K562 (cell line): ENCODE results near the gene CYP4V2. TPM values are rescaled to one million over a fixed set of nuclear protein-coding genes. Genes with fewer than 3 reads are reported as not detected.

Experiments
- ELF2 ChIP-seq: fragments of 250-450 bp; sonication (Bioruptor Pico); IDR thresholded peaks from 2 replicates; pipeline ENCODE4 v1.5.0; 2021; ENCODE audit warnings: mild to moderate bottlenecking
- FUS ChIP-seq: fragments of 200-400 bp; formaldehyde crosslinking; optimal IDR thresholded peaks from 2 replicates; pipeline ENCODE3; 2017; ENCODE audit warnings: low read depth, low read length
- HMG20A ChIP-seq: fragments of 450-650 bp; formaldehyde crosslinking; conservative IDR thresholded peaks from 2 replicates; pipeline ENCODE4 v1.4.0; 2020; ENCODE audit warnings: mild to moderate bottlenecking, mixed read lengths
- JUND ChIP-seq, 2 experiments: IDR thresholded peaks; 2 replicates in 1 of 2; 3 replicates in 1 of 2; pipeline ENCODE4 v1.6.1; 2011; ENCODE audit warnings: borderline replicate concordance in 2 of 2, low read depth in 2 of 2, low read length in 2 of 2, improper control_type of control experiment in 1 of 2, missing biosample characterization in 1 of 2, missing genetic modification characterization in 1 of 2, missing genetic modification reagents in 1 of 2
- MXI1 ChIP-seq: IDR thresholded peaks from 2 replicates; pipeline ENCODE4 v1.6.1; 2011; ENCODE audit warnings: low read depth, mild to moderate bottlenecking, improper control_type of control experiment, low read length
- NFRKB ChIP-seq: fragments of 450-650 bp; IDR thresholded peaks from 2 replicates; pipeline ENCODE4 v1.6.1; 2016; ENCODE audit warnings: low read depth
- NR2C2 ChIP-seq, 2 experiments: fragments of 200-800 bp in 1 of 2; sonication (Bioruptor generic) in 1 of 2; sonication (generic) in 1 of 2; formaldehyde crosslinking in 1 of 2; IDR thresholded peaks; 2 replicates each; pipeline versions ENCODE4 v1.6.1 to v1.8.0; 2016 to 2022; ENCODE audit warnings: mild to moderate bottlenecking in 1 of 2, missing compliant biosample characterization in 1 of 2, missing genetic modification characterization in 1 of 2, missing genetic modification reagents in 1 of 2
- PRMT5 ChIP-seq: sonication (generic); formaldehyde crosslinking; IDR thresholded peaks from 2 replicates; pipeline ENCODE4 v1.5.0; 2020; ENCODE audit warnings: missing genetic modification reagents
- RBM14 ChIP-seq: fragments of 200-400 bp; formaldehyde crosslinking; IDR thresholded peaks from 2 replicates; pipeline ENCODE4 v1.6.1; 2018; ENCODE audit warnings: low read depth, mild to moderate bottlenecking, low read length, moderate library complexity, borderline replicate concordance; ENCODE audit not compliant: insufficient read depth
- SIN3B ChIP-seq: fragments of 450-650 bp; IDR thresholded peaks from 2 replicates; pipeline ENCODE4 v1.6.1; 2017; ENCODE audit warnings: low read depth, mild to moderate bottlenecking, moderate library complexity
- SRSF7 ChIP-seq: fragments of 200-400 bp; formaldehyde crosslinking; optimal IDR thresholded peaks from 2 replicates; pipeline ENCODE3; 2017; ENCODE audit warnings: mild to moderate bottlenecking, low read depth, low read length
- TAL1 ChIP-seq: fragments of 450-650 bp; IDR thresholded peaks from 2 replicates; pipeline ENCODE4 v1.6.1; 2016; ENCODE audit warnings: mild to moderate bottlenecking
- TSC22D4 ChIP-seq: fragments of 450-650 bp; IDR thresholded peaks from 2 replicates; pipeline ENCODE4 v1.6.1; 2016; ENCODE audit warnings: missing genetic modification characterization, missing biosample characterization, control low read depth
- ZEB2 ChIP-seq: fragments of 450-650 bp; IDR thresholded peaks from 2 replicates; pipeline ENCODE4 v1.6.1; 2016
- ZNF316 ChIP-seq: fragments of 450-650 bp; IDR thresholded peaks from 2 replicates; pipeline ENCODE4 v1.6.1; 2016
- ZNF695 ChIP-seq: fragments of 450-650 bp; formaldehyde crosslinking; IDR thresholded peaks from 2 replicates; pipeline ENCODE4 v1.4.0; 2020; ENCODE audit warnings: mild to moderate bottlenecking, moderate library complexity
- polyA plus RNA-seq, 8 experiments: library from polyadenylated mRNA; depleted of rRNA in 4 of 8; stranded (reverse) in 5 of 8; unstranded in 3 of 8; fragments of >200 nt; fragmentation: Nextera tagmentation in 2 of 8; fragmentation: Illumina TruSeq in 1 of 8; extraction: Ambion mirVana in 2 of 8; extraction: Trizol in 1 of 8; gene quantifications; 2 replicates each; pipeline versions ENCODE4 v1.2.1 to v1.2.3, GENCODE V29; 2011 to 2014; ENCODE audit warnings: inconsistent platforms in 1 of 8, missing spikeins in 1 of 8
- total RNA-seq, 7 experiments: library from RNA; depleted of rRNA in 6 of 7; stranded (reverse); fragments of >200 nt in 6 of 7; fragmentation: Illumina TruSeq in 2 of 7; extraction: Trizol in 2 of 7; gene quantifications; 2 replicates each; pipeline versions ENCODE4 v1.2.1 to v1.2.3, GENCODE V29; 2011 to 2021; ENCODE audit warnings: low replicate concordance in 1 of 7
- TF ChIP-seq, protein P1 (sequence below): fragments of 250-450 bp; sonication (Bioruptor Pico); IDR thresholded peaks from 2 replicates; pipeline ENCODE4 v1.4.0; 2020; ENCODE audit warnings: mild to moderate bottlenecking, moderate library complexity
- TF ChIP-seq, protein P2 (sequence below): sonication (generic); formaldehyde crosslinking; IDR thresholded peaks from 2 replicates; pipeline ENCODE4 v1.8.0; 2022; ENCODE audit warnings: missing genetic modification reagents, mild to moderate bottlenecking, moderate library complexity, borderline replicate concordance
- TF ChIP-seq, protein P3 (sequence below): fragments of 250-450 bp; sonication (Bioruptor Pico); IDR thresholded peaks from 2 replicates; pipeline ENCODE4 v1.5.0; 2020; ENCODE audit warnings: mild to moderate bottlenecking
- TF ChIP-seq, protein P4 (sequence below): sonication (generic); formaldehyde crosslinking; IDR thresholded peaks from 2 replicates; pipeline ENCODE4 v1.8.0; 2023; ENCODE audit warnings: mild to moderate bottlenecking, missing genetic modification reagents
- TF ChIP-seq, protein P5 (sequence below): sonication (generic); formaldehyde crosslinking; IDR thresholded peaks from 2 replicates; pipeline ENCODE4 v1.8.0; 2022; ENCODE audit warnings: mild to moderate bottlenecking, low read depth, missing genetic modification reagents

CYP4V2 gene
- total and polyA plus RNA-seq, 9 of the 15 experiments (the other 6 are each of a cell fraction or from before 2014, with no cell fraction given), result 1.1 to 8.3 (median 3.9) TPM

DNA sequence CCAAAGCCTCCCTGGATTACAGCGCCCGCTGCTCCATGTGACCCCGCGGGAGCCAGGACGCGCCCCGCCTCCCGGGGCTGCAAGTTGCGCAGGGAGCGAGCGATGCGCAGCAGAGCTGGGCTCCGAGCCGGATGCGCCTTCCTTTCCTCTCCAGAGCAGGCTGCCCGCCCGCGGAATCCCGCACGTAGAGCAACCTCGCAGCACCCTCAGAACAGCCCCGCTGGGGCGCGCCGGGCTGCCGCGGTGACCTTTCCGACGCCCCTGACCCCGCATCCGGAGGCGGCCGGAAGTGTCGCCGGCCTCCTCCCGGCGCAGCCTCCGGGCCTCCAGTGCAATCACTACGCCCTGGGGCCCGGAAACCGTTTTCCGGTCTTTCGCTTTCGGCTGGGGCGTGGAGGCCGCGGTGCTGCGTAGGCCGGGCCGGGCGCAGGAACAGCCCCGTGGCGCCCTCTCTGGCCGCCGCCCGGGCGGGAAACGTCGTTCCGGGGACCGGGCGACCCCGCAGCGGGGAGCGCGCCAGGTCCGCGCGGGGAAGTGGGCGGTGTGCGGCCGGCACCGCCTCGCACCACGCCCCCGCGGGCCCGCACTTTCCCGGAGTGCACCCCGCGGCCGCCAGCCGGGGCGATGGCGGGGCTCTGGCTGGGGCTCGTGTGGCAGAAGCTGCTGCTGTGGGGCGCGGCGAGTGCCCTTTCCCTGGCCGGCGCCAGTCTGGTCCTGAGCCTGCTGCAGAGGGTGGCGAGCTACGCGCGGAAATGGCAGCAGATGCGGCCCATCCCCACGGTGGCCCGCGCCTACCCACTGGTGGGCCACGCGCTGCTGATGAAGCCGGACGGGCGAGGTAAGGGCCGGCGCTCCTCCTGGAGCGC is at the start of gene CYP4V2 (continued):
- TF ChIP-seq ZNF695 (CRISPR knock-in tag) (no peak), NR2C2 (CRISPR knock-in tag; IDR thresholded peaks at IDR 0.05) (peak; percentile 90), NR2C2 (tag; IDR thresholded peaks at IDR 0.05) (peak; percentile 98), SIN3B (peak; percentile 47; the same call in 1 of the 2 replicates), FUS (no peak), HMG20A (no peak), ZNF316 (no peak), JUND (IDR thresholded peaks at IDR 0.05; ENCODE audit: borderline replicate concordance, low read depth, low read length) (peak; percentile 29; the same call in 1 of the 2 replicates), JUND (tag; IDR thresholded peaks at IDR 0.05; ENCODE audit: borderline replicate concordance, low read depth, low read length) (no peak; the same call in 2 of the 3 replicates), SRSF7 (no peak), MXI1 (peak; percentile 29; the same call in 1 of the 2 replicates), TSC22D4 (tag) (no peak), TAL1 (no peak), ZEB2 (no peak), NFRKB (no peak; the same call in 1 of the 2 replicates), RBM14 (no peak), PRMT5 (CRISPR knock-in tag) (no peak), ELF2 (peak; percentile 85)
- TF ChIP-seq, protein P1, sequence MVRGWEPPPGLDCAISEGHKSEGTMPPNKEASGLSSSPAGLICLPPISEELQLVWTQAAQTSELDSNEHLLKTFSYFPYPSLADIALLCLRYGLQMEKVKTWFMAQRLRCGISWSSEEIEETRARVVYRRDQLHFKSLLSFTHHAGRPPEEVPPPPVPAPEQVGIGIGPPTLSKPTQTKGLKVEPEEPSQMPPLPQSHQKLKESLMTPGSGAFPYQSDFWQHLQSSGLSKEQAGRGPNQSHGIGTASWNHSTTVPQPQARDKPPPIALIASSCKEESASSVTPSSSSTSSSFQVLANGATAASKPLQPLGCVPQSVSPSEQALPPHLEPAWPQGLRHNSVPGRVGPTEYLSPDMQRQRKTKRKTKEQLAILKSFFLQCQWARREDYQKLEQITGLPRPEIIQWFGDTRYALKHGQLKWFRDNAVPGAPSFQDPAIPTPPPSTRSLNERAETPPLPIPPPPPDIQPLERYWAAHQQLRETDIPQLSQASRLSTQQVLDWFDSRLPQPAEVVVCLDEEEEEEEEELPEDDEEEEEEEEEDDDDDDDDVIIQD (CRISPR knock-in tag), result no peak
- TF ChIP-seq, protein P2, sequence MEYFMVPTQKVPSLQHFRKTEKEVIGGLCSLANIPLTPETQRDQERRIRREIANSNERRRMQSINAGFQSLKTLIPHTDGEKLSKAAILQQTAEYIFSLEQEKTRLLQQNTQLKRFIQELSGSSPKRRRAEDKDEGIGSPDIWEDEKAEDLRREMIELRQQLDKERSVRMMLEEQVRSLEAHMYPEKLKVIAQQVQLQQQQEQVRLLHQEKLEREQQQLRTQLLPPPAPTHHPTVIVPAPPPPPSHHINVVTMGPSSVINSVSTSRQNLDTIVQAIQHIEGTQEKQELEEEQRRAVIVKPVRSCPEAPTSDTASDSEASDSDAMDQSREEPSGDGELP, result peak; percentile 55; the same call in 1 of the 2 replicates
- TF ChIP-seq, protein P3, sequence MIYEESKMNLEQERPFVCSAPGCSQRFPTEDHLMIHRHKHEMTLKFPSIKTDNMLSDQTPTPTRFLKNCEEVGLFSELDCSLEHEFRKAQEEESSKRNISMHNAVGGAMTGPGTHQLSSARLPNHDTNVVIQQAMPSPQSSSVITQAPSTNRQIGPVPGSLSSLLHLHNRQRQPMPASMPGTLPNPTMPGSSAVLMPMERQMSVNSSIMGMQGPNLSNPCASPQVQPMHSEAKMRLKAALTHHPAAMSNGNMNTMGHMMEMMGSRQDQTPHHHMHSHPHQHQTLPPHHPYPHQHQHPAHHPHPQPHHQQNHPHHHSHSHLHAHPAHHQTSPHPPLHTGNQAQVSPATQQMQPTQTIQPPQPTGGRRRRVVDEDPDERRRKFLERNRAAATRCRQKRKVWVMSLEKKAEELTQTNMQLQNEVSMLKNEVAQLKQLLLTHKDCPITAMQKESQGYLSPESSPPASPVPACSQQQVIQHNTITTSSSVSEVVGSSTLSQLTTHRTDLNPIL, result no peak
- TF ChIP-seq, protein P4, sequence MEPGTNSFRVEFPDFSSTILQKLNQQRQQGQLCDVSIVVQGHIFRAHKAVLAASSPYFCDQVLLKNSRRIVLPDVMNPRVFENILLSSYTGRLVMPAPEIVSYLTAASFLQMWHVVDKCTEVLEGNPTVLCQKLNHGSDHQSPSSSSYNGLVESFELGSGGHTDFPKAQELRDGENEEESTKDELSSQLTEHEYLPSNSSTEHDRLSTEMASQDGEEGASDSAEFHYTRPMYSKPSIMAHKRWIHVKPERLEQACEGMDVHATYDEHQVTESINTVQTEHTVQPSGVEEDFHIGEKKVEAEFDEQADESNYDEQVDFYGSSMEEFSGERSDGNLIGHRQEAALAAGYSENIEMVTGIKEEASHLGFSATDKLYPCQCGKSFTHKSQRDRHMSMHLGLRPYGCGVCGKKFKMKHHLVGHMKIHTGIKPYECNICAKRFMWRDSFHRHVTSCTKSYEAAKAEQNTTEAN (CRISPR knock-in tag), result peak; percentile 79; the same call in 1 of the 2 replicates
- TF ChIP-seq, protein P5, sequence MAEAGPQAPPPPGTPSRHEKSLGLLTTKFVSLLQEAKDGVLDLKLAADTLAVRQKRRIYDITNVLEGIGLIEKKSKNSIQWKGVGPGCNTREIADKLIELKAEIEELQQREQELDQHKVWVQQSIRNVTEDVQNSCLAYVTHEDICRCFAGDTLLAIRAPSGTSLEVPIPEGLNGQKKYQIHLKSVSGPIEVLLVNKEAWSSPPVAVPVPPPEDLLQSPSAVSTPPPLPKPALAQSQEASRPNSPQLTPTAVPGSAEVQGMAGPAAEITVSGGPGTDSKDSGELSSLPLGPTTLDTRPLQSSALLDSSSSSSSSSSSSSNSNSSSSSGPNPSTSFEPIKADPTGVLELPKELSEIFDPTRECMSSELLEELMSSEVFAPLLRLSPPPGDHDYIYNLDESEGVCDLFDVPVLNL (CRISPR knock-in tag), result no peak
